ENCODE measurements around the gene CLIC1. TPM values are rescaled to one million over a fixed set of nuclear protein-coding genes. Genes with fewer than 3 reads are reported as not detected.

Gene CLIC1
- 586 and 701 TPM in 2 replicates for total RNA-seq

DNA sequence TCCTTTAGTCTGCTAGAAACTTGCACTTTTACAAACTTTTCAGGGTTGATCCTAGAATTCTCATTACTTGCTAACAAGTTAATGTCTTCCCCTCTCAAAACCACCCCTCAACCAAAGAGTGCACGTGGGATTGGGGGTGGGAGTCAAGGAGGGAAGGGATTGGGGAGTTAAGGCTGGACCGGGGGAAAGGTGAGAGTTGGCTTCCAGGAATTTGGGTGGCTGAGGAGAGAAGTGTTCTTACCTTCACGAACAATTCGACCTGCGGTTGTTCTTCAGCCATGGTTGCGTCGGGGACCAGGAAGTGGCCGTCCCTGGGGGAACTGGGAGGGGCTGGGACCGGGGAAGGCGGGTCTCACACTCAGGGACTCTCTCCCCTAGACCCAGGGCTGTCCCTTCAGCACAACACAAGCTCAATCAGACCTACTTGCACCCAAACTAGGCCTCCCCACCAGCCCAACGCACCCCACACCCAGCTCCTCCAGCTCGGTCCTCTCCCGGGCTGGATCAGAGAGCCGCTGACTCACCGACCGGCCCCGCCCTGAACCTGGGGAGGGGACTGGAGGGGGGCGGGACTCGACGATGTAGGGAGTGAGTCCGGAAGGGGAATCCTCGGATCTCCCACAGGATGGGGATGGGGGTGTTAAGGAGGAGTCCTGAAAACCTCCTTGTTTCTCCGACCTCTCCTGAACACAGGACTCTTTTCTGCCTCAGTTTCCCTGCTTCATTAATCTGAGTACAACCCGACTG lies at the start of gene CLIC1:
TSS of gene CLIC1 (minus strand) at position 510 of the 747 bp plus-strand sequence. CDS start at position 280, 230 bp downstream.
- peak; percentile 80 for DNase-seq (ENCODE audit: low read depth)
- TF ChIP-seq CTCF (IDR thresholded peaks at IDR 0.05; ENCODE audit: insufficient read depth, low read depth, low read length) = no peak
- peak within 1 kb of the TSS; percentile 99 for H3K4me3 ChIP-seq (ENCODE audit: low read depth, low read length)

GRCh38 chr6:31785475-31785874 lies 49.1 kb upstream of the CLIC1 start:
- DNase-seq (ENCODE audit: low read depth) = no peak
- no peak overlapping the region for H3K4me3 ChIP-seq (ENCODE audit: low read depth, low read length)
- no peak for TF ChIP-seq CTCF (IDR thresholded peaks at IDR 0.05; ENCODE audit: insufficient read depth, low read depth, low read length)

- no peak overlapping the region for H3K4me3 ChIP-seq (ENCODE audit: low read depth, low read length)
- TF ChIP-seq CTCF (IDR thresholded peaks at IDR 0.05; ENCODE audit: insufficient read depth, low read depth, low read length) = no peak
- DNase-seq (ENCODE audit: low read depth) = no peak
These were observed 48.0 kb upstream of the CLIC1 start for GRCh38 chr6:31784098-31784925.

DNA sequence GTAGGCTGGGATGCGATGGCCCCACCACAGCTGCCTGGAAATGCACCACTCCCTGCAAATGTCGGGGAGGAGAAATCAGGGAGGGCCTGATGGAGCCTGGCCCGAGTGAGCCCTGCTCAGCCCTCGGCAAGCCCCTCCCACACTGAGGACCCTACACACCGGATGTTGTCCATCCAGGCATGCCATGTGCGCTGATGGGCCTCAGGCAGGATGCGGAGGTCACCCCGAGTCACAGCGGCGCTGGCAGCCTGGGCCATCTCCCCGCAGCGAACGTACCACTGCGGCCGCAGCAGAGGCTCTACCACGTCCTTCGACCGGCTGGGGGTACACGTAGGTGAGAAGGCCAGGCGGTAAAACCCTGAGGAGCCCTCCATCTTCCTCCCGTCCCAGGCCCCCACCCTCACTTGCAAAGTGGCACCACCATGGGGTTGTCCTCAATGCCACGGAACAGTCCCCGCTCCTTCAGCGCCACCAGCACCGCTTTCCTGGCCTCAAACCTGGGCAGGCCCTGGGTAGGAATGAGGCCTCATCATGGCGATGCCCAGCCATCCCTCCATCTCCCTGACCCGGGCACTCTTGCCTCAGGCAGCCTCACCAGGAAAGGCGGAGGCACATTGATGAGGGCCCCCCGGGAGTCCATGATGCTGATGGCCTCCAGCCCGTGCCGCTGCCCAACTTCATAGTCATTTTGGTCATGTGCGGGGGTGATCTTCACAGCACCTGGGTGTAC lies 46.0 kb upstream of the CLIC1 start:
- H3K4me3 ChIP-seq (ENCODE audit: low read depth, low read length) = no peak overlapping the region
- TF ChIP-seq CTCF (IDR thresholded peaks at IDR 0.05; ENCODE audit: insufficient read depth, low read depth, low read length) = no peak
- no peak for DNase-seq (ENCODE audit: low read depth)

GRCh38 chr6:31781244-31782125 lies 45.2 kb upstream of the CLIC1 start:
- no peak overlapping the region for H3K4me3 ChIP-seq (ENCODE audit: low read depth, low read length)
- no peak for TF ChIP-seq CTCF (IDR thresholded peaks at IDR 0.05; ENCODE audit: insufficient read depth, low read depth, low read length)
- no peak for DNase-seq (ENCODE audit: low read depth)
